GM23248 (cell line): ENCODE measurements around the gene SALL1. TPM values are rescaled to one million over a fixed set of nuclear protein-coding genes. Genes with fewer than 3 reads are reported as not detected.

Experiments used
- DNase-seq: peaks from one replicate; pipeline ENCODE4 v3.0.0-alpha.2; 2015
- H2AFZ ChIP-seq: fragments of 200-600 bp; sonication (generic); 2 replicates; pipeline ENCODE4 v1.6.1; 2016; ENCODE audit warnings: antibody characterized with exemption
- H3F3A ChIP-seq: fragments of 200-600 bp; sonication (generic); 2 replicates; pipeline ENCODE4 v1.6.1; 2016; ENCODE audit warnings: mild to moderate bottlenecking, antibody characterized with exemption, mixed run types; ENCODE audit not compliant: insufficient read depth
- H3K27ac ChIP-seq: fragments of 200-600 bp; sonication (generic); 2 replicates; pipeline ENCODE4 v1.5.1; 2016; ENCODE audit warnings: mild to moderate bottlenecking
- H3K27me3 ChIP-seq: fragments of 200-600 bp; sonication (generic); replicated peaks from 2 replicates; pipeline ENCODE4 v1.6.1; 2016; ENCODE audit warnings: mild to moderate bottlenecking; ENCODE audit not compliant: insufficient read depth
- H3K36me3 ChIP-seq: fragments of 200-600 bp; sonication (generic); 2 replicates; pipeline ENCODE4 v1.6.1; 2016; ENCODE audit warnings: low read depth, mild to moderate bottlenecking
- H3K4me1 ChIP-seq: fragments of 200-600 bp; sonication (generic); 2 replicates; pipeline ENCODE4 v1.6.1; 2016; ENCODE audit warnings: mild to moderate bottlenecking; ENCODE audit not compliant: insufficient read depth
- H3K4me2 ChIP-seq: fragments of 200-600 bp; sonication (generic); one replicate; pipeline ENCODE4 v1.6.1; 2016; ENCODE audit warnings: mild to moderate bottlenecking; ENCODE audit not compliant: unreplicated experiment
- H3K4me3 ChIP-seq: fragments of 200-600 bp; sonication (generic); 2 replicates; pipeline ENCODE4 v1.5.1; 2016; ENCODE audit warnings: mild to moderate bottlenecking
- H3K79me2 ChIP-seq: fragments of 200-600 bp; sonication (generic); 2 replicates; pipeline ENCODE4 v1.6.1; 2016; ENCODE audit warnings: mild to moderate bottlenecking; ENCODE audit not compliant: insufficient read depth
- H3K9ac ChIP-seq: fragments of 200-600 bp; sonication (generic); 2 replicates; pipeline ENCODE4 v1.6.1; 2016; ENCODE audit warnings: mild to moderate bottlenecking
- H3K9me2 ChIP-seq: fragments of 200-600 bp; sonication (generic); 2 replicates; pipeline ENCODE4 v1.6.1; 2016; ENCODE audit warnings: mixed run types, mild to moderate bottlenecking, moderate library complexity; ENCODE audit not compliant: insufficient read depth
- H3K9me3 ChIP-seq: fragments of 200-600 bp; sonication (generic); one replicate; pipeline ENCODE4 v1.6.1; 2017; ENCODE audit warnings: low read depth
- H4K20me1 ChIP-seq: fragments of 200-600 bp; sonication (generic); 2 replicates; pipeline ENCODE4 v1.6.0; 2016; ENCODE audit not compliant: insufficient read depth
- EZH2 ChIP-seq: fragments of 200-600 bp; sonication (generic); IDR thresholded peaks from 2 replicates; pipeline ENCODE4 v1.6.1; 2018; ENCODE audit warnings: antibody characterized with exemption, mild to moderate bottlenecking; ENCODE audit not compliant: insufficient read depth, poor library complexity, severe bottlenecking
- EZH2phosphoT487 ChIP-seq: fragments of 200-600 bp; sonication (generic); IDR thresholded peaks from 2 replicates; pipeline ENCODE4 v1.6.1; 2018; ENCODE audit warnings: antibody characterized with exemption, moderate library complexity, mild to moderate bottlenecking, low read depth; ENCODE audit not compliant: insufficient read depth
- WGBS, 2 experiments: methylation state at CpG; one replicate each; pipeline ENCODE4 v1.1.6; 2015 to 2017; ENCODE audit warnings: low lambda C conversion rate in 2 of 2, low coverage in 1 of 2; ENCODE audit errors: missing lambda C conversion rate in 2 of 2; 5-methylcytosine and 5-hydroxymethylcytosine counted together
- in situ Hi-C: fragments of 300-500 bp; cut with MboI; formaldehyde crosslinking; loops from 2 replicates; pipeline ENCODE4 v1.15.0; 2020
- polyA plus RNA-seq: library from polyadenylated mRNA; unstranded; fragments of >200 nt; fragmentation: Nextera tagmentation; extraction: Ambion mirVana; gene quantifications from 2 replicates; pipeline ENCODE4 v1.2.1, GENCODE V29; 2016
- total RNA-seq: library from RNA; depleted of rRNA; stranded (reverse); fragments of >200 nt; shearing (Covaris generic); gene quantifications from 2 replicates; pipeline ENCODE4 v1.2.3, GENCODE V29; 2014

Gene SALL1
- total and polyA plus RNA-seq, 2 experiments from 2014 or later = 1.7 to 2.6 TPM

DNA sequence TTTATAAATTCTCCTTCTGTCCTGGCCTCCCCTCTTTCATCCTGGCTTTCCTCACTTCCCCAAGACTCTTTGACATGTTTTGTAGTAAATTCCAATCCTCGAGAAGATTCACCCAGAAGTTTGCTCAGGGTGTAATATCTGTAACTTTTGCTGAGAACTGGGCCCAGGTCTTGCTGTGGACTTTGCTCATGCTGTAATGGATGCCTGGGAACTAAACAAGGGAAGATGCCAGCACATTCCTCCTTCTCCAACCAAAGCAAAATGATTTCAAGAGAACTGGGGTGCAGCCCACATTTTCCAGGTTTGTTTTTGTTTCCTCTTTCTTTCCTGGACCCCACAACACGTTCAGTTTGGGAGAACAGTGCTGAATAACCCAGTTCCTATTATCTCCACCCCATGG is 6.6 kb upstream of the SALL1 start:
- in situ Hi-C loops = loop anchor here (25.0 kb wide), 1 partner anchor 405 kb away; no protein-coding TSS in a partner anchor
- no peaks in the 10 kb centered on the region for H4K20me1 ChIP-seq
- WGBS, 2 experiments = 95 to 100% methylated on average over 2 of the region's 2 CpGs
- H3K27ac ChIP-seq = no peak overlapping the region
- peaks cover 35% of the 10 kb centered on the region for H3F3A ChIP-seq
- peaks cover 29% of the 10 kb centered on the region for H3K4me1 ChIP-seq
- H3K4me2 ChIP-seq = no peak overlapping the region
- H3K9me3 ChIP-seq = no peaks in the 10 kb centered on the region
- no peak for TF ChIP-seq EZH2
- TF ChIP-seq EZH2phosphoT487 = no peak
- H3K9ac ChIP-seq = no peak overlapping the region
- no peaks in the 10 kb centered on the region for H3K36me3 ChIP-seq
- no peak overlapping the region for H3K4me3 ChIP-seq
- H3K9me2 ChIP-seq = no peaks in the 10 kb centered on the region
- peaks cover 58% of the 10 kb centered on the region for H3K79me2 ChIP-seq
- no peak for DNase-seq
- H3K27me3 ChIP-seq = no peaks in the 10 kb centered on the region
- H2AFZ ChIP-seq = no peak overlapping the region

DNA sequence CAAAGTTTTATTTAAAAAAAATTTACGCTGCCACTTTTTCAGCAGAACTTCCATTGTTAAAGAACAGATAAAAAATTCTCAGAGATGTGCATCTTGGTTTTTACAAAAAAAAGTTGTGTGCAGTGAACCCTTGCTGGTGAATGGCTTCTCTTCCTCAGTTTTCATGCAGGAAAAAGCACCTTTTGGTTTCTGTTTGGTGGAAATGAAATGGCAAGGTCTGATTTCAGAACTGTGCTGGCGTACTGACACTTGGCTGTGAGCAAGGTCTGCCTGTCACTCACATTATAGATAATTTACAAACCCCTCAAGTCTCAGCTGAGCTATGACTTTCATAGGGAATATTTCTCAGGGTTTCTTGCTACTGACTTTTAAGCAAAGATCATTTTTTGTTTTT is 5.7 kb upstream of the SALL1 start:
- in situ Hi-C loops = loop anchor here (25.0 kb wide), 1 partner anchor 405 kb away; no protein-coding TSS in a partner anchor
- 96% methylated on average over 2 of the region's 2 CpGs for WGBS, 2 experiments
- peak overlapping the region; percentile 97 for H3K4me2 ChIP-seq

DNA sequence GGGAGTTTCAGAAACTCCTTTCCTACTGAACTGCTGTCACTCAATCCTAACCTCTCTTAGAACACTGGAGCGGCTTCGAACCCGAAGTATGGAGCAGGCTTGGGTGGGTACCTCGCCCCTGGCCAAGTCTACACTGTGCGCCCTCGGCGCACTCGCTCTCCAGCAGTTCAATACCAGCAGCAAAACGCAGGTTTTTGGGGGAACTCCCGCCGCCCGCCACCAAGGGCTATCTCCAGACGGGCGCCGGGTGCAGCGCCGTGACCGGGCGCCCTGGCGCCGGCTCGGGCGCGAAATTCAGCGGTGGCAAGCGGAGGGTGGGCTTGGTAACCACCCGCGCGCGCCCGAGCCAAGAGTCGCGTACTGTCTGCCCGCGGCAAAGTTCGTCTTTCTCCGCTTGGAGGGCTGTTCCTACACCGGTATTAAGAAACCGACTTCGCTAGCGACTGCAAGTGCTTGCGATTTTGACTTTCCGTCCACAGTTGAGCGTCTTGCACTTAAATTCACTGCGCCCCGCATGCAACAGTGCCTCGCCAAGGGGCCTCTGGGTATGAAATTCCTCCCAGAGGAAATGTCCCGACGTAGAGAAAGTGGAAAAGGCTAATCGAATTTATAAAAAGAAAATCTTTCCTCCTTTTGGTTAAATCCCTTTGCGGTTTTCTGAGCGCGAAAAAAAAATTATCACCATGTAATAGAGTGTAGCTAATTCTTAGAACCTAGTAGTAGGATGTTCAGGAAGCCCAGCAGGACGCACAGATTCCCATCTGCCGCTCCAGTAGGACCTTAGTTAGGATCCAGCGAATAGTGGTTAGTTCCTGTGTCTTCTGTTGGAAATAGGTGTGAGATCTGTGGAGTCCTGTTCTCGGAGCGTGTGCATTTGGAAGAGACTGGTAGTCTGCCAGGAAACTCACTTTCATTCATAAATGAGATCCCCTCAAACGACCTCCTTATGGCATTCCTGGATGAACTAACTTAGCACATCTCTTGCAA is 5.0 kb upstream of the SALL1 start:
- H3K36me3 ChIP-seq = no peaks in the 10 kb centered on the region
- DNase-seq = peak; percentile 63
- H3F3A ChIP-seq = peaks cover 21% of the 10 kb centered on the region
- H3K4me3 ChIP-seq = peak overlapping the region; percentile 71
- WGBS, 2 experiments = 21% methylated on average over 59 of the region's 59 CpGs
- H3K79me2 ChIP-seq = peaks cover 49% of the 10 kb centered on the region
- H3K27me3 ChIP-seq = no peaks in the 10 kb centered on the region
- H3K9ac ChIP-seq = peak overlapping the region; percentile 68
- H4K20me1 ChIP-seq = no peaks in the 10 kb centered on the region
- peak overlapping the region; percentile 81 for H2AFZ ChIP-seq
- no peaks in the 10 kb centered on the region for H3K9me2 ChIP-seq
- in situ Hi-C loops = loop anchor here (25.0 kb wide), 1 partner anchor 406 kb away; no protein-coding TSS in a partner anchor
- peaks cover 14% of the 10 kb centered on the region for H3K4me1 ChIP-seq
- no peaks in the 10 kb centered on the region for H3K9me3 ChIP-seq
- 0 out of 2 replicates have a peak overlapping the region, but pooled peaks have one; percentile 5 for H3K27ac ChIP-seq
- TF ChIP-seq EZH2phosphoT487 (no peak), EZH2 (no peak)
- peak overlapping the region; percentile 97 for H3K4me2 ChIP-seq

More for the DNA sequence above, 5.7 kb upstream of the SALL1 start:
- TF ChIP-seq EZH2phosphoT487 (no peak), EZH2 (no peak)
- H3K4me1 ChIP-seq = peaks cover 20% of the 10 kb centered on the region
- H3K27ac ChIP-seq = no peak overlapping the region
- H3K9me2 ChIP-seq = no peaks in the 10 kb centered on the region
- DNase-seq = no peak
- no peaks in the 10 kb centered on the region for H3K27me3 ChIP-seq
- H3K36me3 ChIP-seq = no peaks in the 10 kb centered on the region
- no peaks in the 10 kb centered on the region for H3K9me3 ChIP-seq
- H3K9ac ChIP-seq = 0 out of 2 replicates have a peak overlapping the region, but pooled peaks have one; percentile 68
- H2AFZ ChIP-seq = peak overlapping the region; percentile 81; the same call in 1 of the 2 replicates
- H4K20me1 ChIP-seq = no peaks in the 10 kb centered on the region
- peaks cover 49% of the 10 kb centered on the region for H3K79me2 ChIP-seq
- peaks cover 26% of the 10 kb centered on the region for H3F3A ChIP-seq
- peak overlapping the region; percentile 71; the same call in 1 of the 2 replicates for H3K4me3 ChIP-seq

DNA sequence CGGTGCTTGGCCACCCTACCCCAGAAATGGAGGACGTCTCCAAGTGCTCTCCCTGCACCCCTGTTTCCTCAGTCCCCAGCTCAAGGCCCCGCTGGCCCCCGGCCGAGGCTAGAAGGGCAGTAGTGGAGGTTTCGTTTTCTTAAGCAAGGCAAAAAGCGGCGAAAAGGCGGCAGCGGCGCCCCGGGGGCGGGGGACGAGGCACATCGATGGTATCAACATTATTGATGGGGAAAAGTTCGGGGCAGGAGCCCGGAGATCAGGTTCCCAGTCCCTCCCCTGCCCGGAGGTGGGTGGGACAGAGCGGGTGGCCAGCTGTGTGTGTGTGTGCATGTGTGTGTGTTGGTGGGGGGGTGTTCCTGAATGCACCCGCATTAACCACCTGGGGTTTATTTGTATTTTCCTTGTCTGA is 4.1 kb upstream of the SALL1 start:
- Histone ChIP-seq H3K4me2 (peak overlapping the region; percentile 97), H2AFZ (peak overlapping the region; percentile 81), H3K36me3 (no peaks in the 10 kb centered on the region), H3K79me2 (peaks cover 54% of the 10 kb centered on the region), H4K20me1 (no peaks in the 10 kb centered on the region), H3K9ac (peak overlapping the region; percentile 68), H3K9me2 (no peaks in the 10 kb centered on the region), H3K27ac (peak overlapping the region; percentile 3; the same call in 1 of the 2 replicates), H3K27me3 (no peaks in the 10 kb centered on the region), H3K4me3 (peak overlapping the region; percentile 71), H3K9me3 (no peaks in the 10 kb centered on the region), H3F3A (peaks cover 17% of the 10 kb centered on the region), H3K4me1 (peaks cover 14% of the 10 kb centered on the region)
- TF ChIP-seq EZH2phosphoT487 (no peak), EZH2 (no peak)
- in situ Hi-C loops = loop anchor here (25.0 kb wide), 1 partner anchor 407 kb away; no protein-coding TSS in a partner anchor
- WGBS, 2 experiments = 14% methylated on average over 18 to 20 of the region's 20 CpGs
- DNase-seq = peak; percentile 59
